ENCODE data around the gene CDIPT. TPM values are rescaled to one million over a fixed set of nuclear protein-coding genes. Genes with fewer than 3 reads are reported as not detected.

Gene CDIPT
- polyA plus RNA-seq, 1 donor from 2014 or later = 95.6 TPM

Small RNA genes within 50 kb of the gene (small RNA-seq; reads per million reads assigned to genes)
- 0 reads per million in 3 experiments for gene AC009133.6
- 0 reads per million in 3 experiments for gene AC120114.4

Other genes starting within 250 kb of the CDIPT start
- 0.09 TPM in 1 of 2 replicates, not detected in the other for gene SPN, start 200.0 kb downstream of the CDIPT start, polyA plus RNA-seq
- 2.7 and 3.9 TPM in 2 replicates for gene QPRT, start 184.0 kb downstream of the CDIPT start, polyA plus RNA-seq
- gene C16orf54, start 117.2 kb downstream of the CDIPT start, polyA plus RNA-seq = not detected in 2 replicates
- gene ZG16, start 85.0 kb downstream of the CDIPT start, polyA plus RNA-seq = not detected in 2 replicates
- gene KIF22, start 72.5 kb downstream of the CDIPT start, polyA plus RNA-seq = 81.1 and 89.7 TPM in 2 replicates
- 147 and 168 TPM in 2 replicates for gene MAZ, start 56.7 kb downstream of the CDIPT start, polyA plus RNA-seq
- 84.2 and 105 TPM in 2 replicates for gene PRRT2, start 51.0 kb downstream of the CDIPT start, polyA plus RNA-seq
- 86.8 and 88.7 TPM in 2 replicates for gene PAGR1, start 47.1 kb downstream of the CDIPT start, polyA plus RNA-seq
- 2.5 and 5.7 TPM in 2 replicates for gene MVP, start 42.8 kb downstream of the CDIPT start, polyA plus RNA-seq
- gene SEZ6L2, start 36.3 kb upstream of the CDIPT start, polyA plus RNA-seq = 48.8 and 52.7 TPM in 2 replicates
- 38.9 and 48.2 TPM in 2 replicates for gene ASPHD1, start 37.3 kb upstream of the CDIPT start, polyA plus RNA-seq
- 55.0 and 70.7 TPM in 2 replicates for gene KCTD13, start 63.0 kb upstream of the CDIPT start, polyA plus RNA-seq
- 154 and 157 TPM in 2 replicates for gene TMEM219, start 98.9 kb upstream of the CDIPT start, polyA plus RNA-seq
- 62.7 and 65.5 TPM in 2 replicates for gene TAOK2, start 110.6 kb upstream of the CDIPT start, polyA plus RNA-seq
- 51.2 and 65.4 TPM in 2 replicates for gene HIRIP3, start 132.4 kb upstream of the CDIPT start, polyA plus RNA-seq
- gene INO80E, start 133.0 kb upstream of the CDIPT start, polyA plus RNA-seq = 106 and 130 TPM in 2 replicates
- 7.3 and 8.5 TPM in 2 replicates for gene DOC2A, start 147.8 kb upstream of the CDIPT start, polyA plus RNA-seq
- not detected in 2 replicates for gene C16orf92, start 160.0 kb upstream of the CDIPT start, polyA plus RNA-seq
- gene TLCD3B, start 168.0 kb upstream of the CDIPT start, polyA plus RNA-seq = 18.9 and 21.7 TPM in 2 replicates
- 59.3 and 71.3 TPM in 2 replicates for gene ALDOA, start 202.5 kb upstream of the CDIPT start, polyA plus RNA-seq
- 173 and 184 TPM in 2 replicates for gene PPP4C, start 212.8 kb upstream of the CDIPT start, polyA plus RNA-seq
- gene TBX6, start 228.7 kb upstream of the CDIPT start, polyA plus RNA-seq = not detected in 2 replicates
- gene YPEL3, start 233.0 kb upstream of the CDIPT start, polyA plus RNA-seq = 76.9 and 90.1 TPM in 2 replicates